ENCODE data around the gene SDHB. TPM values are rescaled to one million over a fixed set of nuclear protein-coding genes. Genes with fewer than 3 reads are reported as not detected.

Gene SDHB
- total RNA-seq, 1 donor from 2014 or later: 46.3 TPM

DNA sequence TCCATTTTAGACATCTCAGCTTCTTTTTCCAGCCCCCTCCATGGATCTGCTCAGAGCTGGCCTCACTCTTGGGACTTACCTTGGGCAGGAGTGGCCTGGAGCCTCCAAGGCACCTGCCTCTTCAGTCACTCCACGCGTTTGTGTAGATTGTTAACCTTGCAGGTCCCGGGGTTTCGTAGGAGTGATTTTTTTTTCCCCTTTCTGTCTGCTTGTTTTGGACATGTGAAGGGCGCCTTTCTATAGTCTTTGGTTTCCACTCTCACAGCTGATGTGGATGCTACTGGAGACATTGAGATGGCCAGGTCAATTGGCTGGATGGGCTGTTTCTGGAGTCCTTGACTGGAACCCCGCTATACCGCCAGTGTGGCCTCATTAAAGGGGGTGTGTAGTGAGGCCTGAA, 2.0 kb upstream of the SDHB start:
- H3K27me3 Mint-ChIP-seq: peaks cover 7% of the 10 kb centered on the region
- peak overlapping the region; percentile 50 for H3K4me3 Mint-ChIP-seq (ENCODE audit: low read depth)

DNA sequence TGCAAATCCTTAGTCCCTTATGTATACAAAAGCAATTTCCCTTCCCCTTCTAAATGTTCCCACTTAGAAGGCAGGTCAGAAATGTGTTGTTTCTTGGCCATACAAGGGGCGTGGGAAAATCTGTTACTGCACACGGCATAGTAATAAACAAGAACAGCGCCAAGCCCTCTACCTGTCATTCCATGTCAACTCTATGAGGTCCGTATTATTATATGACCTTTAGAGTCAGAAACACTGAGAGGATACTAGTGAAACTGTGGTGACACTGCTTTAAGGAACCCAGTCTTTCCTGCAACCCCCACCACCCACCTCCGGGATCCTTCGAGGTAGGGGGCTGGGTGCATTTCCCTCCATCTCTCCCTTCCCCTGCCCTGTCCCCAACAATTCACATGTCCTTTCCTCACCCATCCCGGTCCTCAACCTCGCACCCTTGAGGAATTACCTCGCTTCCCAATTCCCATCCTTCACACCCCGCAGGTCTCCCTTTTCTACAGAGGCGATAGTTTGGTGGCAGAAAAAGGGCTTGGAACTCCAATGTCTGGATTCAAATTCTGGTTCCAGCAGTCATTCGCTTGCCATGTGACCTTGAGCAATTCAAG, 647 bp downstream of the SDHB start:
- no peaks in the 10 kb centered on the region for H3K9me3 Mint-ChIP-seq (ENCODE audit: low read depth)

More for the DNA sequence above, 2.0 kb upstream of the SDHB start:
- H3K4me1 Mint-ChIP-seq (ENCODE audit: low read depth): peaks cover 14% of the 10 kb centered on the region
- no peaks in the 10 kb centered on the region for H3K9me3 Mint-ChIP-seq (ENCODE audit: low read depth)
- H3K27ac Mint-ChIP-seq: no peak overlapping the region
- TF ChIP-seq, protein P1, sequence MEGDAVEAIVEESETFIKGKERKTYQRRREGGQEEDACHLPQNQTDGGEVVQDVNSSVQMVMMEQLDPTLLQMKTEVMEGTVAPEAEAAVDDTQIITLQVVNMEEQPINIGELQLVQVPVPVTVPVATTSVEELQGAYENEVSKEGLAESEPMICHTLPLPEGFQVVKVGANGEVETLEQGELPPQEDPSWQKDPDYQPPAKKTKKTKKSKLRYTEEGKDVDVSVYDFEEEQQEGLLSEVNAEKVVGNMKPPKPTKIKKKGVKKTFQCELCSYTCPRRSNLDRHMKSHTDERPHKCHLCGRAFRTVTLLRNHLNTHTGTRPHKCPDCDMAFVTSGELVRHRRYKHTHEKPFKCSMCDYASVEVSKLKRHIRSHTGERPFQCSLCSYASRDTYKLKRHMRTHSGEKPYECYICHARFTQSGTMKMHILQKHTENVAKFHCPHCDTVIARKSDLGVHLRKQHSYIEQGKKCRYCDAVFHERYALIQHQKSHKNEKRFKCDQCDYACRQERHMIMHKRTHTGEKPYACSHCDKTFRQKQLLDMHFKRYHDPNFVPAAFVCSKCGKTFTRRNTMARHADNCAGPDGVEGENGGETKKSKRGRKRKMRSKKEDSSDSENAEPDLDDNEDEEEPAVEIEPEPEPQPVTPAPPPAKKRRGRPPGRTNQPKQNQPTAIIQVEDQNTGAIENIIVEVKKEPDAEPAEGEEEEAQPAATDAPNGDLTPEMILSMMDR (IDR thresholded peaks at IDR 0.05; ENCODE audit: unreplicated experiment): no peak
- no peaks in the 10 kb centered on the region for H3K36me3 Mint-ChIP-seq (ENCODE audit: insufficient read depth)
- no peak for DNase-seq (ENCODE audit: low spot score, unreplicated experiment)

GRCh38 chr1:17052641-17053040, 1.2 kb downstream of the SDHB start:
- H3K27ac Mint-ChIP-seq: peak overlapping the region; percentile 50
- H3K4me1 Mint-ChIP-seq (ENCODE audit: low read depth): peaks cover 12% of the 10 kb centered on the region
- peak overlapping the region; percentile 97 for H3K4me3 Mint-ChIP-seq (ENCODE audit: low read depth)
- H3K27me3 Mint-ChIP-seq: no peaks in the 10 kb centered on the region
- no peaks in the 10 kb centered on the region for H3K36me3 Mint-ChIP-seq (ENCODE audit: insufficient read depth)
- H3K9me3 Mint-ChIP-seq (ENCODE audit: low read depth): no peaks in the 10 kb centered on the region
- no peak for DNase-seq (ENCODE audit: low spot score, unreplicated experiment)
- TF ChIP-seq, protein P1 (IDR thresholded peaks at IDR 0.05; ENCODE audit: unreplicated experiment): no peak

More for the DNA sequence above, 647 bp downstream of the SDHB start:
- DNase-seq (ENCODE audit: low spot score, unreplicated experiment): no peak
- TF ChIP-seq, protein P1 (IDR thresholded peaks at IDR 0.05; ENCODE audit: unreplicated experiment): no peak
- peak overlapping the region; percentile 97 for H3K4me3 Mint-ChIP-seq (ENCODE audit: low read depth)
- no peaks in the 10 kb centered on the region for H3K36me3 Mint-ChIP-seq (ENCODE audit: insufficient read depth)
- H3K27me3 Mint-ChIP-seq: peaks cover 4% of the 10 kb centered on the region
- peak overlapping the region; percentile 99 for H3K27ac Mint-ChIP-seq
- peaks cover 12% of the 10 kb centered on the region for H3K4me1 Mint-ChIP-seq (ENCODE audit: low read depth)

DNA sequence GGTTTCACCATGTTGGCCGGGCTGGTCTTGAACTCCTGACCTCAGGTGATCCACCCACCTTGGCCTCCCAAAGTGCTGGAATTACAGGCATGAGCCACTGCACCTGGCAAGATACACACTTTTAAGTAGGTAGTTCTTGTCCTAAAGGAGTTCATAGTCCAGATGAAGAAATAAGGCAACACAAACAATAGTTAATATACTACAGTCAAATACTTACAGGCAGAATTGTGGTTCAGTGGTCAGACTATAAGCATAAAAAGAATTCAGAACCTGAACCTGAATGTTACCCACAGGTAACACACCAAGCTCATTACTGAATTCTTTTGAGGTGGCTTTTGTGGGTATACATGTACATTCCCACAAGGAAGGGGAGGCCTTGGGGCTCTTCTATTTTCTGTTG, 1.8 kb downstream of the SDHB start:
- no peaks in the 10 kb centered on the region for H3K27me3 Mint-ChIP-seq
- H3K27ac Mint-ChIP-seq: no peak overlapping the region

GRCh38 chr1:17047924-17048323, 5.9 kb downstream of the SDHB start:
- Mint-ChIP-seq H3K4me3 (ENCODE audit: low read depth) (no peak overlapping the region), H3K9me3 (ENCODE audit: low read depth) (no peaks in the 10 kb centered on the region), H3K27ac (no peak overlapping the region), H3K36me3 (ENCODE audit: insufficient read depth) (peaks cover 4% of the 10 kb centered on the region), H3K4me1 (ENCODE audit: low read depth) (peaks cover 8% of the 10 kb centered on the region), H3K27me3 (no peaks in the 10 kb centered on the region)
- DNase-seq (ENCODE audit: low spot score, unreplicated experiment): no peak
- TF ChIP-seq, protein P1 (IDR thresholded peaks at IDR 0.05; ENCODE audit: unreplicated experiment): no peak

More for the DNA sequence above, 1.8 kb downstream of the SDHB start:
- no peaks in the 10 kb centered on the region for H3K36me3 Mint-ChIP-seq (ENCODE audit: insufficient read depth)
- no peaks in the 10 kb centered on the region for H3K9me3 Mint-ChIP-seq (ENCODE audit: low read depth)
- H3K4me1 Mint-ChIP-seq (ENCODE audit: low read depth): peaks cover 12% of the 10 kb centered on the region
- DNase-seq (ENCODE audit: low spot score, unreplicated experiment): no peak
- TF ChIP-seq, protein P1 (IDR thresholded peaks at IDR 0.05; ENCODE audit: unreplicated experiment): no peak
- peak overlapping the region; percentile 97 for H3K4me3 Mint-ChIP-seq (ENCODE audit: low read depth)
